LHCN-M2 (cell line): ENCODE data around the gene CCDC7. TPM values are rescaled to one million over a fixed set of nuclear protein-coding genes. Genes with fewer than 3 reads are reported as not detected.
A peak's percentile ranks its signal among the peaks of the same experiment; 100 is the strongest.
"Not testable (repeated sequence)": the region's sequence is repeated elsewhere in the genome, so short reads cannot be mapped to it uniquely, and the experiment has no call there.

Source experiments
- DNase-seq: peaks from one replicate; pipeline ENCODE4 v3.0.0-alpha.2; 2012; ENCODE audit warnings: low read depth
- total RNA-seq: library from RNA; depleted of rRNA; stranded (reverse); fragments of >200 nt; gene quantifications from 2 replicates; pipeline ENCODE4 v1.2.3, GENCODE V29; 2014

Gene CCDC7
- total RNA-seq, 1 experiment from 2014 or later, result 9.7 TPM

DNA sequence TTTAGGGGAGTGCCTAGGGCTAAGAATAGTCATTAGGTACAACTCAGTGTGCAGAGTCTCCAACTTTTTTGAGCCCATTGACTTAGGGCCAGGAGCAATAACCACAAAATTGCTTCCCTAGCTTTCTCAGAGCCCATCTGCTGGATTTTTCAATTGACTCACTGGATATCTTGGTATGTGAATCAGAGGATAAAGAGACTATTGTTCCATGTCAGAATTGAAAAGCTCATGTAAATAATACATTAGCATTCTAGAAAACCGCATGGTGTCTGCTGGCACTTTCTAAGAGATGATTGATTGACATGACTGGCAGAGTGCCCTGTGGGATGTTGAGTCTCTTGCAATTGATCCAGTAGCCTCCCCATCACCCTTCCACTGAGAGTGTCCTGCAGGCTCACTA lies 246.2 kb downstream of the CCDC7 start:
- peak; percentile 97 for DNase-seq

DNA sequence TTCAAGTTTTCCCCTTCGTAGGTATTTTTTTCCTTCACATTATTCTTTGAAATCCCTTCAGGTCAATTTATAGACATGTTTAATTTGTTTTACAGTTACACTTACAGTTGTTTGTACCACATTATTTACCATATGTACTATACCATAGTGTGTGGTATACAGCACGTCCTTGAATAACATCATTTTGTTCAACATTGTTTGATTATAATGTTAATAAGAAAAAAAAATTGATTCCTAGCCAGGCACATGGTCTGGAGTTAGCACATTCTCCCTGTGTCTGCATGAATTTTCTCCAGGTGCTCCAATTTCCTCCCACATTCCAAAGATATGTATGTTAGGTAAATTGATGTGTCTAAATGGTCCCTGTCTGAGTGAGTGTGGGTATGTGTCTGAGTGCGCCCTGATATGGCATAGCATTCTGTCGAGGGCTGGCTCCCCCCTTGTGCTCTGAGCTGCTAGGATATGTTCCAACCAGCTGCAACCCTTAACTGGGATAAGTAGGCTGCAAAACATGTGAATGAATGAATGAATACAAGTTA lies 247.6 kb downstream of the CCDC7 start:
- DNase-seq, result no peak

DNA sequence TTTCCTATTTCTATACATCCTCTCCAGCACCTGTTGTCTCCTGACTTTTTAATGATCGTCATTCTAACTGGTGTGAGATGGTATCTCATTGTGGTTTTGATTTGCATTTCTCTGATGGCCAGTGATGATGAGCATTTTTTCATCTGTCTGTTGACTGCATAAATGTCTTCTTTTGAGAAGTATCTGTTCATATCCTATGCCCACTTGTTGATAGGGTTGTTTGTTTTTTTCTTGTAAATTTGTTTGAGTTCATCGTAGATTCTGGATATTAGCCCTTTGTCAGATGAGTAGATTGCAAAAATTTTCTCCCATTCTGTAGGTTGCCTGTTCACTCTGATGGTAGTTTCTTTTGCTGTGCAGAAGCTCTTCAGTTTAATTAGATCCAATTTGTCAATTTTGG lies 253.7 kb downstream of the CCDC7 start:
- not testable (repeated sequence) for DNase-seq

DNA sequence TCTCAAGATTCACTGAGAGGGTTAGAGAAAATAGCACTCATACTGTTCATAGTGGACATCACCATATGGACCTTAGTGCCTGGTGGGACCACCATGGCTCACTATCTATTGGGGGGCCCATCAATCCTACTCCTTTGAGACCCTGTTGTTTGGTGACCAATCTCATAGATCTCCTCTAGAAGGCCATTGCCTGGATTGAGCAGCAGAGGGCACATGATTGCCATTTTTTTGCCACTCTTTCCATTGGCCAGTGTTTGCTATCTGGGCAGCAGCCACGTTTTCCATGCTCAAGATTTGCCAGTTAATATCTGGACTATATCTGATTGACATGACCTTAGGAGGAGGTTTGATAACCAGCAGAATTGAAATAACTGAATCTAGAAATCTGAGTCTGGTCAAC lies 267.6 kb downstream of the CCDC7 start:
- no peak for DNase-seq

DNA sequence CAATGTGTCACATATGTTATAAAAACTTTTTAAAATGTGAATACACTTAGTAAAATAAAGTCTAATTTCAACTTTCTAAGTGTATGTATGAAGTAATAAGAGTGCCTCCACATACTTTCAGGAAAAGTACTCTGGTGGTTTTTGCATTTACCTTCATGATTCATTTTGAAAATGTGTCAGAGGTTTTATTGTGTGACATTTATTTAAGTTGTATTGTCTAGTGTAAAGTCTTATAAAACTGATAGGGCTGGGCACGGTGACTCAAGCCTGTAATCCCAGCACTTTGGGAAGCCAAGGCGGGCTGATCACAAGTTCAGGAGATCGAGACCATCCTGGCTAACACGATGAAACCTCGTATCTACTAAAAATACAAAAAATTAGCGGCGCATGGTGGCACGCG lies 285.6 kb downstream of the CCDC7 start:
- DNase-seq, result no peak

DNA sequence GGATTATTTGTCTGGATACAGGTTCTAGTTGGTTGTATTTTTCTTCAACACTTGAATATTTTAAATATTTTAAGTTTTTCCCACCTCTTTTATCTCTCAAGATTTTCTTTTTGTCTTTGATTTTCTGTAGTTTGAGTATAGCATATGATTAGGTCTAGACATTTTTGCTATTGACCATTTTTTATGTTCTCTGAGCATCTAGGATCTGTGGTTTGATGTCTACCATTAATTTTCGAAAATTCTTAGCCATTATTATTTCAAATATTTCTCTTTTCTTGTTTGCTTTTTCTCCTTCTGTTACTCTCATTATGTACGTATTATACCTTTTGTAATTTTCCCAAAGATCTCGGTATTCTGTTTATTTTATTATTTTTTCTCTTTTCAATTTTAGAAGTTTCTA lies 293.0 kb downstream of the CCDC7 start:
- no peak for DNase-seq

DNA sequence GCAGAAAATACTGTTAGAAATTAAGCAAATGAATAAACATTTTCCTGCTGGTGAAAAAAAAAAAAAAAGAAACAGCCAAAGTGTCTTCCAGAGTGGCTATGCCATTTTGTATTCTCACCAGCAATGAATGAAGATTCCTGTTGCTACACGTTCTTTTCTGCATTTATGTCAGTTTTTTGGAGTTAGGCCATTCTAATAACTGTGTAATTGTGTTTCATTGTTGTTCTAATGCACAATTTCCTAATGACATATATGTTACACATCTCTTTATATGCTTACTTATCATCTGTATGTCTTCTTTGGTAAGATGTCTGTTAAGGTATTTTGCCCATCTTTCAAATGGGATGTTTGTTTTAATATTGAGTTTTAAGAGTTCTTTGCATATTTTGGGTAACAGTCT lies 298.4 kb downstream of the CCDC7 start:
- no peak for DNase-seq

DNA sequence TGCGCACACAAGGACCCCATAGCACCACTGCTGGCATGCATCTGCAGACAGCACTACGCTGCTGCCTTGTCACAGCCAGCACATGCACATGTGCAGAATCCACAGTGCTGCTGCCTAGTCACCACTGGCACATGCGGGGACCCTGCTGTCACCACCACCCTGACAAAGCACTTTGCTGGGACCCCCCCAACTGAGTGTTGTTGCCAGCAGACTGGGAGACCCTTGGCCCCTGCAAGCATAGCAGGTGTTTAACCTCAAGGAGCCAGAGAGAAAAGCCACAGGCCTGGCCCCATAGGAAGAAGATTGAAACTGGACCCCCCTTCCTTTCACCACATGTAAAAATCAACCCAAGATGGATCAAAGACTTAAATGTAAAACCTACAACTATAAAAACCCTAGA lies 300.9 kb downstream of the CCDC7 start:
- DNase-seq, result no peak

DNA sequence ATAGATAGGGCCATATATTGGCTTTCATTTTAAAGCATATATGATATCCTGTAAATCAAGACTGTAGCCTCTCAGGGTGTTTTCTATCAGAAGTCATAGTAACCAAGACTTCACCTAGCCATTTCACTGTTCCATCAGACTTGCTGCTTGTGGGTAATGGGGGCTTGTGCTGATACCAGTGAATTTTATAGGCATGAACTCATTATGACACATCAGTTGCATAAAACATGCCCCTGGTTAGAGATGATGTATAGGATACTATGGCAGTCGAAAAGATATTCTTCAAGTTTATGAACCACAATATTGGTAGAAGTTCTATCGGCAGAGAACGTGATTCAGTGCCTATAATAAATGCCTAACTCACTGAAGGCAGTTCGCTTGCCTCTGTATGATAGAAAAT lies 305.6 kb downstream of the CCDC7 start:
- no peak for DNase-seq

DNA sequence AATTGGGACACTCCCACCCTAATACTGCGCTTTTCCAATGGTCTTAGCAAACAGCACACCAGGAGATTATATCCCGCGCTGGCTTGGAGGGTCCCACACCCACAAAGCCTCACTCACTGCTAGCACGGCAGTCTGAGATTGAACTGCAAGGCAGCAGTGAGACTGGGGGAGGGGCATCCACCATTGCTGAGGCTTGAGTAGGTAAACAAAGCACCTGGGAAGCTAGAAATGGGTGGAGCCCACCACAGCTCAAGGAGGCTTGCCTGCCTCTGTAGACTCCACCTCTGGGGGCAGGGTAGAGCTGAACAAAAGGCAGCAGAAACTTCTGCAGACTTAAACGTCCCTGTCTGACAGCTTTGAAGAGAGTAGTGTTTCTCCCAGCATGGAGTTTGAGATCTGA lies 309.0 kb downstream of the CCDC7 start:
- not testable (repeated sequence) for DNase-seq

DNA sequence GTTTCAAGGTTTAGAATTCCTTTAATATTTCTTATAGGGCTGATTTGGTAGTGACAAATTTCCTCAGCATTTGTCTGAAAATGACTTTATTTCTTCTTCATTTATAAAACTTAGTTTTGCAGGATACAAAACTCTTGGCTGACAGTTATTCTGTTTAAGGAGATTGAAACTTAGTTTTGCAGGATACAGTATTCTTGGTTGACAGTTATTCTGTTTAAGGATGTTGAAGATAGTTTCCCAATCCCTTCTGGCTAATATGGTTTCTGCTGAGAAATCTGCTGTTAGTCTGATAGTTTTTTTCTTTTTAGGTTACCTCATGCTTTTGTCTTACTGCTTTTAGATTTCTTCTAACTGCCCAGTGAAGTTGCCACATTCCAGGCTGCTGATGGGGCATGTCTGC lies 325.3 kb downstream of the CCDC7 start:
- DNase-seq, result peak; percentile 5

DNA sequence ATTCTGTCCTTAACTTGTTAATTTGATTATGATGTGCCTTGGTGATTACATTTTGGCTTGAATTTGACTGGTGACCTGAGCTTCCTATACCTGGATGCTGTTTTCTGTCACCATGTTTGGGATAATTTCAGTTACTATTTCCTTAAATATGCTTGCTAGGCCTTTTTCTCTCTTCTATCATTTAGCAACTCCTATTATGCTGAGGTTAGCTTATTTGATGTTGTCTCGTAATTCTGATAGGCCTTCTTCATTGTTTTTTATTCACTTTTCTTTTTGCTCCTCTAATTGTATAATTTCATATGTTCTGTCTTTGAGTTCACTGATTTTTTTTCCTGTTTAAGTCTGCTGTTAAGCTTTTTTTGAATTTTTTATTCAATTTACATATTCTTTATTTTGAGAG lies 327.2 kb downstream of the CCDC7 start:
- DNase-seq, result no peak

DNA sequence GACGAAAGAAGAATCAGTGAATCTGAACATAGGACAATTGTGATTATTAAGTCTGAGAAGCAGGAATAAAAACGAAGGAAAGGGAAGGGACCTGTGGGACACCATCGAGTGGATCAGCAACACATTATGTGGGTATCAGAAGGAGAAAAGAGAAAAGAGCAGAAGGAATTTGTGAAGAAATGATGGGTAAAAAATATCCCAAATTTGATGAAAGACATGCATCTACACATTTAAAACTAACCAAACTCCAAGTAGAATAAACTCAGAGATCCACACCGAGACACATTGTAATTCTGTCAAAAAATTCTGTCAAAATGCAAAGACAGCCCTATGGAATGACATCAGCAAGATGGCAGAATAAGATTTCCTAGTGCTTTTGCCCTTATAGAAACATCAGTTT lies 341.0 kb downstream of the CCDC7 start:
- DNase-seq, result no peak

DNA sequence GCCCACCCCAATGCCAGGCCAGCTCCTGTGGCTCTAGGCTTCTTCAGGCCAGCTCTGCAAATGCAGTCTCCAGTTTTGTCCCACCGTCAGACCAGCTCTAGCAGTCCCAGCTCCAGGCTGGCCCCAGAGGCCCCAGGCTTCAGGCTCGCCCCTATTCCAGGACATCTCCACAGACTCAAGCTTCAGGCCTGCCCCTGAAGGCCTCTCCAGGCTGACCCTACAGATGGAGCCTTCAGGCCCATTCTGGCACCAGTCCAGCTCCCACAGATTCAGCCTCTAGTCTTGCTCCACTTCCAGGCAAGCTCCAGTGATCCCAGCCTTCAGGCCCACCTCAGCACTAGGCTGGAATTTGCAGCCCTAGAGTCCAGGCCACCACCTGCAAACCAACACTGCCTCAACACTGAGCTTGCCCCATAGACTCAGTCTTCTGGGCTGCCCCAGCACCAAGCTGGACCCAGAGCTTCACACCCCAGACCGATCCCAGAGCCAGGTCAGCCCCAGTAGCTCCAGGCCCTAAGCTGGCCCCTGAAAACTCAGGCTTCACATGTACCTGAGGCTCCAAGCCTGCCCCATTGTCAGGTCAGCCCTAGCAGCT lies 341.8 kb downstream of the CCDC7 start:
- DNase-seq, result no peak

DNA sequence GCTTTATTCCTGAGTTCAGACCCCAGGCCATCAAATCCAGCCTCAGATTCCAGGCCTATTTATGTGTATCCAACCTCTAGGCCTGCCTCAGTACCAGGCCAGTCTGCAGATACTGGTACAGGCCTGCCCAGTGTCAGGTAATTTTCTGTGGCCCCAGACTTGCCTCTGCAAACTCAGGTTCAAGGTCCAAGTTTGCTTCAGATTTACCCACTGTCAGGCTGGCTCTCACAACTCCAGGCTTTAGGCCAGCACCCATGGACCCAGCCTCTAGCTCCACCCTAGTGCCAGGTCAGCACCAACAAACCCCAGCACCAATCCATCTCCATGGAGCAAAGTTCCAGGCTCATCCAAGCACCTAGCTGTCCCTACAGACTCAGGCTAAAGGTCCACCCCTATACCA lies 342.4 kb downstream of the CCDC7 start:
- no peak for DNase-seq

DNA sequence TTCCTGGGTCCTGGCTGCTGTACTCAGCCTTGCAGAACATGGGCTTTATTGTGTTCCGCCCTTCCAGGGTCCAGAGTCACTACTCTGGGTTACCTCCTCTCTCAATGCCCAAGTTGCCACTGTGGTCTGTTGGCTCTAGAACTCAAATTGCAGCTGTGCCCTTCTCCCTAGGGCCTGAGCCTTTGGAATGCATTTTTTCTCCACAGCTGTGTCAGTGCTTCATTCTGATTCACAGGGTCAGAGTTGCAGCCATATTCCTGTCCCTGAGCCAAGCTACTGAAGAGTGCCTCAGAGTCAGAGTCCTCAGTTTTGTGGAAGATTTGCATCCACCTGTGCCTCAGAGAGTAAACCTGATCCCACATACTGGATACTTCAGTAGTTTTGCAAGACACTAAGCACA lies 344.5 kb downstream of the CCDC7 start:
- peak; percentile 76 for DNase-seq

DNA sequence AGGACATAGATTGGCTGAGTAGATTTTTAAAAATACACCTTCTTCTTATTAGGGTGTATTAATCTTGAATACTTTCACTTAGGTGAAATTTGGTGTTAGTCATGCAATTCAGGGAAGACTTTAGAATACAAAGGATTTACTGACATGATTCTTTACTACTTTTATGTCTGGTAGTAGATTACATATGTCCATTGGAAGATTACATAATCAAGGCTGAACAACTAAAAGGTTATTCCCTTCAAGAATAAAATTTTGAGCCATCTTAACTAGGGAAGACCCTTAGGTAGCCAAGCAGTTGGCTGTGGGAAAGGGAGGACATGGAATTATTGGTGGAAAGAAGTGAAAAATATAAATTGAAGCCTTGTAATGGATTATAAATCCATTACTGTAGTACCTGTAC lies 347.1 kb downstream of the CCDC7 start:
- DNase-seq, result no peak

DNA sequence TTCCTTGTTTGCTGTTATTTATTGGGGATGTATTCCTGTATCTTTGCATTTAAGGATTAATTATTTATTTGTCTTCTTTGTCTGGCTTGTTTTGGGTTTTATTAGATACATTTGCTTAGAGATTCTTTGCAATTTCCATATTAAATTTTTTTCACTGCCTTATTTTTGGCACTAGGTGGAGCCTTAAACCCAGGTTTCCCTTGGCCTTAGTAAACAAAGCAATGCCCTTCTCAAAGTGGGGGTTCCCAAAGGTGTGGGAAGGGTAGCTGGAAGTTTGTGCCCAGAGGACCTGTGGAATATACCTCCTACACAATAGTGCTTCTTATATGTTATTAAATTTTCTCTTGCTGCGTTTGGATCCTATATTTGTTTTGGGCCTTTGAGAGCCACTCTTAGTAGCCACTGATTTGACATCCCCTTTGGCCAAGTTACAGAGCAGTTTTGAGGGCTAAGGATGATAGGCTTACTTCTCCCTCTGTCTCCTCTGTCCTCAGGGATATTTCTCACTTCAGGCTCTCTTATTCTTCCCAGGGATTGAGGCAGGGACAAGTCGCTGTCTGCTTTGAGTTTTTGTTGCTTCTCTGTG lies 349.8 kb downstream of the CCDC7 start:
- DNase-seq, result peak; percentile 23

DNA sequence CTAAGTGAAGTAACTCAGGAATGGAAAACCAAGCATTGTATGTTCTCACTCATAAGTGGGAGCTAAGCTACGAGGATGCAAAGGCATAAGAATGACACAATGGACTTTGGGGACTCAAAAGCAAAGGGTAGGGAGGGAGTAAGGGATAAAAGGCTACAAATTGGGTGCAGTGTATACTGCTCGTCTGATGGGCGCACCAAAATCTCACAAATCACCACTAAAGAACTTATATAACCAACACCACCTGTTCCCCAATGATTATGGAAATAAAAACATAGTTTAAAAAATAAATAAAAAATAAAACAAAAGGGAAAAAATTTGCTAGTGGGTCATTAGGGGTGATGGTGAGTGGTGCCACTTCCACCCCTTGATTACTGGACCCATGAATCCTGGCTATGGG lies 351.5 kb downstream of the CCDC7 start:
- not testable (repeated sequence) for DNase-seq

DNA sequence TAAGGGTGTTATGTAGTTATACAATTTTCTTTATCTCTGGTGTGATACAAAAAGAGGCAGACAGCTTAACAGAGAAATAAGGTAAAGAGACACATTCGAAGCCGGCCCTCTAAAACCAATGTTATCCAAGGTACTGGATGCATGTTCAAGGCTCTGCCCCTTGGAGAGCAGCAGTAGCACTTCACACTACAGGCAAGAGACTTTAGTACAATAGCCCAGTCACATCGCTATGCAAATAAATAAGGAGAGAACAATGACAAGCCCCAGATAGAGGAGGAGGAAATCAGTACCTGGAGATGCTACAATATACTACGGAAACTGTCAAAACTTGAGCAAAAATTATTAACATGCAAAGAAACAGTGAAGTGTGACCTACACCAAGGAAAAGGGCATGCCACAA lies 401.0 kb downstream of the CCDC7 start:
- DNase-seq, result no peak

DNA sequence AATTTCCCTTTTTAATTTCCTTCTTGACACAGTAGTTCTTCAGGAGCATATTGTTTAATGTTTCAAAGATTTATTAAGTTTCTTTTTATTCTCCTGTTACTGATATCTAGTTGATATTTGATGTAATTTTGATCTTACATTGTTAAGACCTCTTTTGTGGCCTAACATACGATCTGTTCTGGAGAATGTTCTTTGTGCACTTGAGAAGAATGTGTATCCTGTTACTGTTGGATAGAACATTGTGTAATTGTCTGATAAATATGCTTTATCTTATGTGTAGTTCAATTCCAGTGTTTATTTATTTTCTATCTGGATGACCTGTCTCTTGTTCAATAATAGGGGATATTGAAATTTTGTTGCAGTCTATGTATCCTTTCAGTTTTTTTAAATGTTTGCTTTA lies 405.4 kb downstream of the CCDC7 start:
- DNase-seq, result no peak

DNA sequence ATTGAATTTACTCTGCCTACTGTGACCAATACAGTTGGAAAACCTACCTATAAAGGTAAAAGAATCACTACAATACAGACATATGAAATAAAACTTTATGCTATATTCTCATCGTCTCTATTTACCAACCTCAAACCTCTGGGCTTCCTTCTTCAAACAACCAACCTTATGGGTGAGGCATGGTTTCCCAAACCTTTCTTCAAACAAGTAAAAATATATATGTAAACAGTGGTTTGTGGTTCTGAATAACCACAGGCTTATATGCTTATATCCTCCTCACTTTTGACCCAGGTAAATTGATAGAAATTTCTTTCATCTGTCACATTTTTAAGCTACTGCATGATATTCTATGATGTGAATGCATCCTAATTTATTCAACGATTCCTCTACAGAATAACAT lies 408.5 kb downstream of the CCDC7 start:
- no peak for DNase-seq

DNA sequence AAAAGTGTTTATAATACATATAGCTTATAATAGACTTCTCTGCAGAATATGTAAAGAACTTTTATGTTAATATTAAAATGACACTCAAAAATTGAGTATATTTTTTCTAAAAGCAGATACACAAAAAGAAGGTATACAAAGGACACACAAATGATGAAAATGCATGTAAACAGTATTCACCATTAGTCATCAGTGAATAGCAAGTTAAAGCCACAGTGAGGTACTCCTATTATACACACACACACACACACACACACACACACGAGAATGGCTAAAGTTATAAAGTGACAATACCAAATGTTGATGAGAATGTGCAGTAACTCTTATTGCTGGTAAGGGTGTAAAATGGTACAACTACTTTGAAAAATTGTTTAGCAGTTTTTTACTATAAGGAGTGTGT lies 419.2 kb downstream of the CCDC7 start:
- no peak for DNase-seq

DNA sequence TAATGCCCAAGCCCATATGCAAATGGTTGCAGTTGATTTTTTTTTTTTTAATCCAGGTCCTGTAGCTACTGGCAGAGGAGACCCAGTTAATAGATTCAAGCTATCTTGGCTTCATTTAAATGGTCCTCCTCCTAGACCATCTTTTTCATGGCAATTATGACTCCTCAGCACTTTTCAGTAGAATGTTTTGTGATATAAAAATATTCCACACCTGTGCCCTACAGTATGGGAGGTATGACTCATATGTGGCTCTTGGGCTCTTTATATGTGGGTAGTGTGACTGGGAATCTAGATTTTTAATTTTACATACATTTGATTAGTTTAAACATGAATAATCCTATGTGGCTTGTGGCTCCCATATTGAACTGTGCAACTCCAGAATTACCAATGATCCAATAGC lies 432.0 kb downstream of the CCDC7 start:
- DNase-seq, result peak; percentile 24
